Measurements from ENCODE around the gene RECQL5.

RECQL5 gene

DNA sequence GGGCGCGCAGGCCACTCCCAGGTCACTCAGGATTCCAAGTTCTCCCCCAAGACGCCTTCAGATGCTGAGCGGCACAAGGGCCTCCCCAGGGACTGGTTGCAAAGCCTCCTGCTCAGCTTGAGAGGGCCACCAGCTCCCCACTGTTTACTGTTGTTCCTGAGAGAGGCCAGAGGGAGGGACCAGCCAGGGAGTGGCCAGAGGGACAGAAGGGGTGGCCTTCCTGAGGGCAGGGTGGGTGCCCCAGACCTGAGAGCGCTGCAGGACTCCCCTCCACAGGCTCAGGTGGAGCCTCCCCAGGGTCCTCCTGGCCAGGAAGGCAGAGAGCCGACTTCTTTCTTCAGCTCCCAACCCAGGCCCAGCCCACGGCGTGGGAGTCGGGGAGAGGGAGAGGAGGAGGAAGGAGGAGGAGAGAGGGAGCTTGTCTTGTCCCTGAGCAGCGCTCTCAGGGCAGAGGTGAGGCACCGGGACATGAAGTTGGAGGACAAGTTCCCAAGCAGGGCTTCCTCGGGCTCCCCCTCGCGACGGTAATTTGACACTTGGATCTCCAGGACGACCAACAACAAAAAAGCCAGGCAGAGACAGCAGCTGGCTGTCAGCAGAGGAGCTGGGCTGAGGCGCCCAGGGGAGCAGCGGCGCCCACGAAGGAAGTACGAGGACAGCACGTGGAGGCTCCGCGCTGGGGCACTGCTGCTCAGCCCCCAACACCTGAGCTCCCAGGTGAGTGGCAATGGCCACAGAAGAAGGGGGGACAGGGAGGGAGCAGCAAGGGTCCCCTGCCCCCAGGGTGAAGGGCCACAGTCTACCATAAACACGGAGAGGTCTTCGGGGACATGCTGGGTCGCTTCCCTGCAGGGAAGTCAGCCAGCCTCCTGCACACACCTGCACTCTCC is 33.2 kb downstream of the RECQL5 start:
- peak; percentile 70 for DNase-seq (ENCODE audit: low read depth)

DNA sequence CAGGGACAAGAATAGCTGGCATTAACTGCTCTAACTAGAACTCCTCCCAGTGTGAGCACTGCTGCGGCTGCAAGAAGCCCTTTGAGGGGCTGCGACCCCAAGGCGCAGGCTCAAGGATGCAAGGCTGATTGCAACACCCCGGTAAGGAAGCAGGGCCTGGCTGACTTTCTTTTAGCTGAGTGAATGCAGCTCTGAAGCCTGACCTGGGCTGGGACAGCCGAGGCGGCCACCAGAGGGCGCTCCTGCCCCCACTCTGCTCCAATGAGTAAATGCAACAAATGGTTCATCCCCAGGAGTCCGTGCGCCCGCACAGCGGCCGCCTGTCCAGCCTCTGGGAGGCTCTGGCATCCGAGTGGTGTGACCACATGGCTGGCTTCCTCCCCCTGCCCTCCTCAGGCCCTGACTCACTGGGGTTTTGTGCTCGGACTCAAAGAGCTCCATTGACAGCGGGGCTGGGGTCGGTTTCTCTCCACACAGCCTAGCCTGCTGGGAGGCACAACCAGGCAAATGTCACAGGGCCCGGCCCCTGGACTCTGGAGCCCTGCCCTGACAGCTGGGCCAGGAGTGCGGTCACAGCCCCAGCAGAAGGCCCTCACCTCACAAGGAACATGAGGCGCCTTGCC is 34.0 kb downstream of the RECQL5 start, which contains the start of gene SMIM5:
Gene SMIM5, plus strand, starts transcription at position 572 of the 623 bp plus-strand sequence. CDS start 6,768 bp downstream, outside the sequence.
- peak; percentile 56 for DNase-seq (ENCODE audit: low read depth)

DNA sequence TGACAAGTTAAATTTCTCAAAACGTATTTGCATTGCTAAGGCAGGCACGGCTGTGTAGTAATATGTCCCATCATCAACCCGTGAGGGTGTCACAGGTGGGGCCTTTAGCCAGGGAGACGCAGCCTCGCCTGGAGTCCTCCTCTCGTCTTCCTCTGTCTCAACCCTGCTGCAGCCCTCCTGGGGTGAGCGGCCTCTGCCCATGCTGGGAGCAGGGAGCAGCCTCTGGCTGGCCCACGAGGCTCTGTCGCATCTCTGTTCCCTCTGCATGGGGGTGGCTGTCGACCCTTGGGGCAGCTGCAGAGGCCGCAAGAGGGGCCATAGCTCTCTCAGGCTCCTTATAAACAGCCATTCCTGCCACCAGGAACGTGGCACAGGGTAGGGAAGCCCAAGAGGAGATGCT is 34.5 kb downstream of the RECQL5 start:
- no peak for DNase-seq (ENCODE audit: low read depth)

DNA sequence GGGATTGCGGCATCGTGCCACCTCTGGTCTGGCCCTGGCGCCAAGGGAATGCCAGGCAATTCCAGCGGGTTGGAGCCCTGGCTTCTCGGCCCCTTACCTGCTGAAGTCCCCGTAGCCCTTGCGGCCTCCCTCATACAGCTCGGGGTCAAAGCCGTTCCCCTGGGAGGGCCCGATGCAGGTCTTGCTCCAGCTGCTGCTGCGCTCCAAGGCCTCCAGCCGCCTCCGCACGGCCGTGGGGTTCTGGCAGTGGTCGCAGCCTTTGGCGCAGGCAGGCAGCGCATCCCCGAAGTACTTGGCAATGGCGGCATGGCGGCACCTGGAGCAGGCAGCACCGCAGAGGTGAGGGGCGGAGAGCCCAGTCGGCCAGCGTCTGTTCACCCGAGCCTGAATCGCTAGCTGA is 35.6 kb downstream of the RECQL5 start:
- no peak for DNase-seq (ENCODE audit: low read depth)

DNA sequence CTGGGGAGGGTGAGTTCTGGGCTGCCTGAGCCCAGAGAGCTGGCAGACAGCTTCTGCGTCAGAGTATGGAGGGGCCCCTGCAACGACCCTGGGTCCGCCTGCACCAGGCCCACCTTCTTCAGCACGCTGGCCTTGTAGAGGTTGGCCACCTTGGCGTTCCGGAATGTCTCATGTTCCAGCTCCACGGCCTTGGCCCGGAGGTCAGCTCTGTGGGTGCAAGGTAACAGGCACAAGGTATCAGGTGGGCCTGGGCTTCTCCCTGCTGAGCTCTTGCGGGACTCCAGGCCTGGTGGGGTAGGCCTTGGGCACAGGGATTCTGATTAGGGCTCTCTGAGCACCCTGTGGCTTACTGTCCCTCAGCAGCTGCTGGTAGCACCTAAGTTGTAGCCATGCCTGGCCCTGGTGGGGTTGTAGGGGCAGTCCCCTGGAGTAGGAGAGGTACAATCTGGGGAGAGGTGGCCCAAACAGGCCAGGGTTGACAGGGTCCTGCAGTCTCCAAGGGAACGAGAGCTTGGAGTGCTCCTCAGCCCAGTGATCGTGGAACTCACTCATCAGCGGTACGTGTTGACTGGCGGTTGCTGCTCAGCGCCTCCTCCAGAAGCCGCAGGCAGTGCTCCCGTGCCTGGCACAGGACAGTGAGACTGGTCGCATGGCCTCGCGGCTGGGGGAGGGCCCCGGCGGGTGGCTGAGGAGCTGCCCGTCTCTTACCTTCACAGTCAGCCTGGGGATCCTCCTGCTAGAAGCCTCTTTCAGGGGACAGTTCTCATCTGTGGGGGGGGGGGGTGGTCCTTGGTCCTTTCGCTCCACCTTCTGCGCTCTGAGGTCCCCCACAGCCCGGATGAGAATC is 36.7 kb downstream of the RECQL5 start:
- DNase-seq (ENCODE audit: low read depth): no peak

DNA sequence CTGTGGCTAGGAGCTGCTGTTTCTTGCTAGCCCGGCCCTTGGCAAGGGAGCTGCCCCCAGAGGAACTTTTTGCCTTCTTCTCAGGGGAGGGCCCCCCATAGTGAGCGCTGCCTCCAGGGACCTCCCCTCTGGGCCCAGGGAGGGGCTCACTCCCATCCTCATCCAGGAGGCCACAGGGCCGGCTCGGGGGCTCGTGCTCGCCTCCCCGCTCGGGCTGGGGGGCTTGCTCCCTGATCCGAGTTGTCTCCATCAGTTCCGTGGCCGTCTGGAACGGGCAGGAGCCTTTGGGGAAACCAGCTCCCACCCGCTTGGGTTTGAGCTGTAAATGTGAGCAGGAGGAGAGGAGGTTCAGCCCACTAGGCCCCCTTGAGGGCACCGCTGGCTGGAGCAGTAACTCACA is 37.8 kb downstream of the RECQL5 start:
- no peak for DNase-seq (ENCODE audit: low read depth)

DNA sequence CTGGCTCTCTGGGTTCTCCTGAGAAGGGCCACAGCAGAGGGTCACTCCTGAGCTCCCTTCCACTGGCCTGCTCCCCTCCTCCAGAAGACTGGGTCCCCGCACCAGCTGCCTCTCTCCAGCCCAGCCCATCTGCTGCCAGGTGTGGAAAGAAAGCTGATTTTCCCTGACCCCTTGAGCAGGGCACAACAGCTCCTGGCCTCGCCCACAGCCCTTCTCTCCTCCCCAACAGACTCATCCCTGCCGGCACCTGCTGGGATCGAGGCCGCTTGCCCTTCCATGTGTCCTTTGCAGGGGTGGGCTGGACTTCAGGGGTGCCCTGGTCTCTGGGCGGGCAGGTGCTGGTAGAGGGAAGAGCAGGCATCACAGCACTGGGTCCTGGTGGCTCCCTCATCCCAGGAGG is 38.5 kb downstream of the RECQL5 start:
- DNase-seq (ENCODE audit: low read depth): no peak

DNA sequence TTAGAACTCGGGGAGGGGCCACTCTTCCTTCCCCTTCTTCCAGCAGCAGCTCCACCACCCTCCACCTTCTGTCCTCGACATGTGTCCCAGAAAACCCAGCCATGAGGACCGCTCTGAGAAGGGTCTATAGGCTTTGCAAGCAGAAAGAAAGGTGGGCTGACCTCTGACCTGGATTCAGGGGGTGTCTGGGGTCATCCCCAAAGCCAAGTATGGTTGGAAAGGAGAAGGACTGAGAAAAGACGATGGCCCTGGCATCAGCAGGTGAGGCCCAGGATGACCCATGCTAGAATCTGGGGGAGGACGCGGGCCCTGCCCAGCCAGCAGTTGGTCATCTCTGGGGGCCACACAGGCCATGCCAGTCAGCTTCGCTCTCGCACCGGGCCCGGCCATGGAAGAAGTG is 39.9 kb downstream of the RECQL5 start:
- no peak for DNase-seq (ENCODE audit: low read depth)

DNA sequence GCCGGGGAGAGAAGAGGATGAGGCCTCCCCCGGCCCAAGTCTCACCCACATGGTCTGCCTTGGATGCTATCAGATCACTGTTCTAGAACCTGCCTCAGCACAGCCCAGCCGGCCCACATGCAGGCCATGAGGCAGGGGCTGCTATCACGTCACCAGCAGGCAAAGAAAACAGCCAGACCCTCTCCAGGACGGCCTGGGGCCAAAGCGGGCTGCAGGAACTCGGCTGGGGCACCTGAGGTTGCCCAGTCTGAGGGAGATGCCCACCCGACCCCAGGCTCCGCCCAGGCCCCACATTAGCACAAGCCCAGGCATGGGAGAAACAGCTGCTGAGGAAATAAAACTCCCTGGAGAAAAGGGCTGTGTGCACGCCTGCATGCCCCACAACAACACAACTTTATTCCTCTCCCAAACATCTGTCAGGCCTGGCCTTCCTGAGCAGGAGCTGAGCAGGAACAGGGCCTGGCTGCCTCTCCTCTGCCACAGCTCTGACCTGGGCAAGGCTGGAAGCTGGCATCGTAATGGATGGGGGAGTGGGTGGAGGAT is 40.4 kb downstream of the RECQL5 start:
- no peak for DNase-seq (ENCODE audit: low read depth)

DNA sequence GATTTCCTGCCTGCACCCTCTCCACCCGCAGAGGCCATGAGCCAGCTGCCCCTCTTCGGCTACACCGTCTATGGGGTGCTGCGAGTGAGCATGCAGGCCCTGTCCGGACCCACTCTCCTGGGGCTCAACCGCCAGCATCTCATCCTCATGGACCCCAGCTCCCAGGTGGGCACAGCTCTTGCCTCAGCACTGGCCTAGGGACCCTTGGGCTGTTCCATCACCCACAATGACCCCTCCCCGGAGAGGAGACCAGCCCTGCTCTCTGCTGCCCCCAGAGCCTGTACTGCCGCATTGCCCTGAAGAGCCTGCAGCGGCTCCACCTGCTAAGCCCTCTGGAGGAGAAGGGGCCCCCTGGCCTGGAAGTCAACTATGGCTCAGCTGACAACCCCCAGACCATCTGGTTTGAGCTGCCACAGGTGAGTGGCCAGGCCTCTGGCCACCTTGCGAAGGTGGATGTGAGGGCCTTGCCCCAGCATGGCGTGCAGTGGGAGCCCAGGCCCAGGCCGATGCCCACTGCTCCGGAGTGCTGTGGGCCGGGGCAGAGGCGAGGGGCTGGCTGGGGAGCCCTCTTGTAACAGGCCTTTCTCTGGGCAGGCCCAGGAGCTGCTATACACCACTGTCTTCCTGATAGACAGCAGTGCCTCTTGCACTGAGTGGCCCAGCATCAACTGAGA is 41.0 kb downstream of the RECQL5 start:
- no peak for DNase-seq (ENCODE audit: low read depth)

DNA sequence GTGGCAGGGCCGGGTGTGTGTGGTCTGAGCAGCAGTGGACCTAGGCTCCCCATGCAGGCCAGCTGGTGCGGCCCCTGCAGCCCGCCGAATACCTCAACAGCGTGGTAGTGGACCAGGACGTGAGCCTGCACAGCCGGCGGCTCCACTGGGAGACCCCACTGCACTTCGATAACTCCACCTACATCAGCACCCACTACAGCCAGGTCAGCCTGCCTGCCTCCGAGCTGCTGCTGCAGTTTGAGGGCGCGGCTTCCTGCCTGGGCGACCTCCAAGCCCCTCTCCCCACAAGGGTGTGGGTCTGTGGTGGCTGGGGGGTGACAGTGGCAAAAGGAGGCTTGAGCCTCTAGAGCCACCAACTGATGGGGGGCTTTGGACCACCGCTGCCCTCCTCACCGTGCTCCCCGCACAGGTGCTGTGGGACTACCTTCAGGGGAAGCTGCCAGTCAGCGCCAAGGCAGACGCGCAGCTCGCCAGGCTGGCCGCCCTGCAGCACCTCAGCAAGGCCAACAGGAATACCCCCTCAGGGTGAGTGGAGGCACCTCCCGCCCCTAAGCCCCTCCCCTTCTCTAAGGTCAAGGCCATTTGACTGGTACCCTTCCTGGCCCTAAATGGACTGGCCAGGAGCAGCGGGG is 42.1 kb downstream of the RECQL5 start:
- DNase-seq (ENCODE audit: low read depth): no peak

DNA sequence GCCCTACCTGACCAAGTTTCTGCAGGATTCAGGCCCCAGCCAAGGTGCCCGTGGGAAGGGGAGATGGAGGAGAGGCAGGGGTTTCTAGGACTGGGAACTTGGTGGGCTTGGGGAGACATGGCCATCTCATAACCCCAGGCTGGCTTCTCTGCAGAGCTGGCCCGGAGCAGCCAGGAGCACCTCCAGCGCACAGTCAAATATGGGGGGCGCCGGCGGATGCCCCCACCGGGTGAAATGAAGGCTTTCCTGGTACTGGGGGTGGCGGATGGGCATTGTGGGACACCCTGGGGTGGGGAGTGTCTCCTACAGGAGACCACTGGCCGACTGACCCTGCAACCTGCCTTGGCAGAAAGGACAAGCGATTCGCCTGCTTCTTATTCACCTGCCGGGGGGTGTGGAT is 42.9 kb downstream of the RECQL5 start:
- no peak for DNase-seq (ENCODE audit: low read depth)

DNA sequence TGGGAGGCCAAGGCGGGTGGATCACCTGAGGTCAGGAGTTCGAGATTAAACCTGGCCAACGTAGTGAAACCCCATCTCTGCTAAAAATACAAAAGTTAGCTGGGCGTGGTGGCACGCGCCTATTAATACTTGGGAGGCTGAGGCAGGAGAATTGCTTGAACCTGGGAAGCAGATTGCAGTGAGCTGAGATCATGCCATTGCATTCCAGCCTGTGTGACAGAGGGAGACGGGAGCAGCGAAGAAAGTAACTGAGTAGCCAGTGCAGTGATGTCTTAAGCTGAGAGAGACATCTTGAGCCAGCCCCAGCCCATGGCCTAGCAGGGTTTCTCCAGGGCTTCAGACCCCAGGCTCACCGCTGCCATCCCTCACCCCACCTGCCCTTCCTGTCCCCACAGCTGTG is 43.6 kb downstream of the RECQL5 start:
- DNase-seq (ENCODE audit: low read depth): no peak

DNA sequence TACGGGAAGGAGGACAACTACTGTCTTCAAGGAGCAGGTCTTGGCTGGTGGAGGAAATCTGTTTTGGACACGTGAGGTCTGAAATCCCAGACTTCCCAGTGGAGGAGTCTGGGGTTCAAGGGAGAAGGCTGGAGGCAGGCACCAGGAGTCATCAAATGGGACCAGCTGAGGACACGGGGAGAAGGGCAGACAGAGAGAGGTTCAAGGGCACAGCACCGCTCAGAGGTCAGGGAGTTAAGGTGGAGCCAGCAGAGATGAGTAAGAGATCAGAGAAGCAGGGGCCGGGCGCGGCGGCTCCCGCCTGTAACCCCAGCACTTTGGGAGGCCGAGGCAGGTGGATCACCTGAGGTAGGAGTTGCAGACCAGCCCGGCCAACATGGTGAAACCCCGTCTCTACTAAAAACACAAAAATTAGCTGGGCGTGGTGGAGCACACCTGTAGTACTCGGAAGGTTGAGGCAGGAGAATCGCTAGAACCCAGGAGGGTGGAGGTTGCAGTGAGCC is 44.1 kb downstream of the RECQL5 start:
- DNase-seq (ENCODE audit: low read depth): no peak

DNA sequence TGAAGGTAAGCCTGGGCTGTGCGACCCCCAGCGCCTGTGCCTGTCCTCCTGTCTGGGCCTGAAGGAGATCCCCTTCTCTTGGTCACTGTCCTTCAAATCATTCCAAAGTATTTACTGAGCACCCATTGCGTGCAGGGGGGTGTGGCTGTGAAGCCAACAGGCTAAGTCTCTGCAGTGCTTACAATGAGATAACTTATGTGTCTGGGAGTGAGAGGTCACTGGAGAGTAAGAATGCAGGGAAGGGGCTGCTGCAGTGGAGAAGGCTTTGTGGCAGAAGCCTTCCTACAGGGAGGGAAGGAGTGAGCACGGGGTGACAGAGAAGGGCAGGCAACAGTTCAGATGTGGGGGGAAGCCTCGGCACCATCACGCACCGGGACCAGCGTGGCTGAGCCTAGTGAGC is 44.9 kb downstream of the RECQL5 start:
- no peak for DNase-seq (ENCODE audit: low read depth)

DNA sequence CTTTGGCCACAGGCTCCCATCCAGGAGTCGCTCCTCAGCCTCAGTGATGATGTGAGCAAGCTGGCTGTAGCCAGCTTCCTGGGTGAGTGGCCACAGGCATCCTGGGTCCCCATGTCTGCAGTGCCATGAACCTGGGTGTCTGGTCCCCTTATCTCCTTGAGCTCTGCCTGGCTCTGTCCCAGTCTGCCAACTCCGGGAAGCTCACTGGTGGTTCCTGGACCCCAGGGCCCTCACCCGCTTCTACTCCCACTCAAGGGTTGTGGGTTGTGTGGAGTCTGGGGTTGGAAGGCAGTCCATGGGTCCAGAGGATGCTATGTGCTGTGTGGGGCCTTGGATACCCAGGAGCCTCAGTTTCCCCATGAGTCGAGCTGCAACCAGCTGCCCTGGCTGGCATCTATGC is 45.5 kb downstream of the RECQL5 start:
- no peak for DNase-seq (ENCODE audit: low read depth)

DNA sequence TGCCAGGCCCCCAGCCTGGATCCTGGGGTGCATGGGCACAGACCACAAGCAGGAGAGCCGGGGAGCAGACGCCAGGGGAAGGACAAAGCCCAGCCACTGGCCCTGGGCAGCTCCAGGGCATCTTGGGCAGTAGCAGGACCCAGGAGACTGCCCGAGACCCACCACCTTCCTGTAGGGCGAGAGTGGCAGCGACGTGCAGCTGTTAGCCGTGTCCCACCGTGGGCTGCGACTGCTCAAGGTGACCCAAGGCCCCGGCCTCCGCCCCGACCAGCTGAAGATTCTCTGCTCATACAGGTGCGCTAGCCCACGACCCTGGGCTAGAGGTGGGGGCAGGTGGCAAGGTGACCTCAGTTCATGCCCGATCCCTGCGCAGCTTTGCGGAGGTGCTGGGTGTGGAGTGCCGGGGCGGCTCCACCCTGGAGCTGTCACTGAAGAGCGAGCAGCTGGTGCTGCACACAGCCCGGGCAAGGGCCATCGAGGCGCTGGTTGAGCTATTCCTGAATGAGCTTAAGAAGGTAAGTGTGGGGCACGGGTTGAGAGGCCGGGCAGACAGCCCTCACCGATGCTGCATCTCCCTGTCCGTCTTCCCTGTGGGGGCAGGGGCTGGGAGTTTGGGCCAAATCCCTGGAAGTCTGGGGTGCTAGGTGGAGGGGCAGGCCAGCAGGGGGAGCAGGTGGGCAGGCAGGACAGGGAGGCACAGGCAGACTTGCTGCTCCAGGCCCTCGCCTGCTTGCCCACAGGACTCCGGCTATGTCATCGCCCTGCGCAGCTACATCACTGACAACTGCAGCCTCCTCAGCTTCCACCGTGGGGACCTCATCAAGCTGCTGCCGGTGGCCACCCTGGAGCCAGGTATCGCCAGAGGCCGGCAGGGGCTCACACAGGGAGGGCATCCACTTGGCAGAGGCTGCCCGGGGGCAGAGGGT is 47.2 kb downstream of the RECQL5 start:
- DNase-seq (ENCODE audit: low read depth): no peak

DNA sequence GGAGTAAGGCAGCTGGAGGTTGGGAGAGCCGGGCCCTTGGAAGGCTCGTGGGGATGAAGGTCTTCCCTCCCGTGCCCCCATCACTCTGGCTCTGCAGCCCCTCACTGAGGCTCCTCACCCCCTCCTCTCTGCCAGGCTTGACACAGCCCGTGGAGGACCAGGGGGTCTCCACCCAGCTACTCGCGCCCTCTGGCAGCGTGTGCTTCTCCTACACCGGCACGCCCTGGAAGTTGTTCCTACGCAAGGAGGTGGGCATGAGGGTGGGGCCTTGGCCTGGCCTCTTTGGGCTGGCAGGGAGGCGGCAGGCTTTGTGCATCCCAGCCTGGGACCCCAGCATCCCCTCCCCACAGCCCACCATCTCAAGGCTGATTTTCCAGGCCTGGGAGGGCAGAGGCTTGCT is 49.3 kb downstream of the RECQL5 start:
- DNase-seq (ENCODE audit: low read depth): no peak

DNA sequence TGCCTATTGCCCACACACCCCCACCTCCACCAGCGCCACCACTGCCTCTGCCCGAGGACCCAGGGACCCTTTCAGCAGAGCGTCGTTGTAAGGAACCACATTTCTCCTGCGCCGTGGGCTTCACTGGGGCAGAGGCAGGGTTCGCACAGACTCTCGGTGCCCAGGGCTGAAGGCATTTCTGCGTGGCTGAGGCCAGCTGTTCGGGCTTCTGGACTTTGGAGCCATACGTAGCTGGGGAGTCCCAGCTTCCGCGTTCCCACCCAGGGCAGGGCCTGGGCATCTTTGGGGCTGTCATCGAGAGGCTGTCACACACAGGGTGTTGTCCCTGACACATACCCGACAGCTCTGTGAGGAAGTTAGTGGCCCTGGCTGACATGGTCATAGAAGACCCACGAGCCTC is 49.7 kb downstream of the RECQL5 start:
- DNase-seq (ENCODE audit: low read depth): no peak

DNA sequence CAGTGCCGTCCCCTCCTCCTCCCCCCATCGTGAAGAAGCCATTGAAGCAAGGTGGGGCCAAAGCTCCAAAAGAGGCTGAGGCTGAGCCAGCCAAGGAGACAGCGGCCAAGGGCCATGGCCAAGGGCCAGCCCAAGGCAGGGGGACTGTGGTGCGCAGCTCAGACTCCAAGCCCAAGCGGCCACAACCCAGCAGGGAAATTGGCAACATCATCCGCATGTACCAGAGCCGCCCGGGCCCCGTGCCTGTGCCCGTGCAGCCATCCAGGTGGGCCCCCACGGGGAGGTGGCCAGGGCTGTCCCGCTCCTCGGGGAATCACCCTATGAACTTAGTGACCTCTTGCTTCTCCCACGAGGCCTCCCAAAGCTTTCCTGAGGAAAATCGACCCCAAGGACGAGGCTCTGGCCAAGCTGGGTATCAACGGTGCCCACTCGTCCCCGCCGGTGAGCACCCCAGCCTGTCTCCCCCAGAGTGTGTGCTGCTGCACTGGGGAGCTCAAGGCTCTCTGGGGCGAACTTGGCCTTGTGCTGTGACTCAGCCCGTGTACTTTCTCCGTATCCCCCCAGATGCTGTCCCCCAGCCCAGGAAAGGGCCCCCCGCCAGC is 50.3 kb downstream of the RECQL5 start:
- DNase-seq (ENCODE audit: low read depth): no peak
